SK-N-SH (cell line): ENCODE results near the gene MOSPD2. TPM values are rescaled to one million over a fixed set of nuclear protein-coding genes. Genes with fewer than 3 reads are reported as not detected.

Experiments used
- CTCF ChIA-PET: fragments of 300-600, 350-600 bp; formaldehyde crosslinking; extraction: SDS; loops from one replicate; lab custom pipeline; 2021; lab: Yijun Ruan, JAX
- POLR2A ChIA-PET: fragments of 350-600 bp; sonication (Branson Sonifier 250); formaldehyde crosslinking; extraction: SDS; loops from one replicate; lab custom pipeline; 2020; ENCODE audit warnings: antibody characterized with exemption, inconsistent platforms; lab: Yijun Ruan, JAX
- DNase-seq: peaks from one replicate; pipeline ENCODE4 v3.0.0; 2012
- H2AFZ ChIP-seq: fragments of 200-600 bp; sonication (generic); 2 replicates; pipeline ENCODE4 v1.8.1; 2016; ENCODE audit warnings: antibody characterized with exemption, mild to moderate bottlenecking, low read depth
- H3F3A ChIP-seq: fragments of 200-600 bp; sonication (generic); replicated peaks from 2 replicates; pipeline ENCODE3; 2016; ENCODE audit warnings: antibody characterized with exemption, mild to moderate bottlenecking; ENCODE audit not compliant: insufficient read depth
- H3K27ac ChIP-seq, 2 experiments: fragments of 200-500 bp in 1 of 2; fragments of 200-600 bp in 1 of 2; sonication (Bioruptor generic) in 1 of 2; sonication (generic), shearing (Covaris generic) in 1 of 2; 2 replicates each; pipeline versions ENCODE4 v1.5.1 to v1.6.1; 2014 to 2016; ENCODE audit warnings: low read depth in 2 of 2, inconsistent platforms in 1 of 2, low read length in 1 of 2, mild to moderate bottlenecking in 1 of 2, mixed read lengths in 1 of 2
- H3K27me3 ChIP-seq: fragments of 200-600 bp; sonication (generic), shearing (Covaris generic); 2 replicates; pipeline ENCODE4 v1.6.1; 2016; ENCODE audit warnings: mixed run types; ENCODE audit not compliant: insufficient read depth
- H3K36me3 ChIP-seq, 2 experiments: fragments of 200-500 bp in 1 of 2; fragments of 200-600 bp in 1 of 2; sonication (Bioruptor generic) in 1 of 2; sonication (generic) in 1 of 2; replicated peaks in 1 of 2; 2 replicates each; pipeline versions ENCODE3 to v1.5.1; 2014 to 2016; ENCODE audit warnings: low read length in 1 of 2, mild to moderate bottlenecking in 1 of 2; ENCODE audit not compliant: insufficient read depth in 2 of 2, control insufficient read depth in 1 of 2
- H3K4me1 ChIP-seq, 2 experiments: fragments of 200-500 bp in 1 of 2; fragments of 200-600 bp in 1 of 2; sonication (Bioruptor generic) in 1 of 2; sonication (generic), shearing (Covaris generic) in 1 of 2; 2 replicates each; pipeline versions ENCODE4 v1.5.1 to v1.6.1; 2014 to 2016; ENCODE audit warnings: low read depth in 1 of 2, low read length in 1 of 2, mixed run types in 1 of 2; ENCODE audit not compliant: insufficient read depth in 2 of 2, control insufficient read depth in 1 of 2
- H3K4me2 ChIP-seq: fragments of 200-600 bp; sonication (generic), shearing (Covaris generic); 2 replicates; pipeline ENCODE4 v1.6.1; 2017; ENCODE audit warnings: mixed run types
- H3K4me3 ChIP-seq, 2 experiments: fragments of 200-500 bp in 1 of 2; fragments of 200-600 bp in 1 of 2; sonication (Bioruptor generic) in 1 of 2; sonication (generic), shearing (Covaris generic) in 1 of 2; 2 replicates each; pipeline versions ENCODE4 v1.5.1 to v1.8.1; 2014 to 2016; ENCODE audit warnings: low read depth in 2 of 2, inconsistent platforms in 1 of 2, low read length in 1 of 2, mild to moderate bottlenecking in 1 of 2, mixed read lengths in 1 of 2, moderate library complexity in 1 of 2
- H3K79me2 ChIP-seq: fragments of 200-600 bp; sonication (generic); 2 replicates; pipeline ENCODE4 v1.8.1; 2017; ENCODE audit warnings: mild to moderate bottlenecking; ENCODE audit not compliant: insufficient read depth
- H3K9ac ChIP-seq: fragments of 200-600 bp; sonication (generic); 2 replicates; pipeline ENCODE4 v1.6.1; 2017; ENCODE audit warnings: mixed run types
- H3K9me2 ChIP-seq: fragments of 200-600 bp; sonication (generic); 2 replicates; pipeline ENCODE4 v1.6.1; 2017; ENCODE audit warnings: mixed run types
- H3K9me3 ChIP-seq: fragments of 200-600 bp; sonication (generic); 2 replicates; pipeline ENCODE4 v1.6.1; 2017; ENCODE audit warnings: mixed run types, mild to moderate bottlenecking, moderate library complexity
- H4K20me1 ChIP-seq: fragments of 200-600 bp; sonication (generic); 2 replicates; pipeline ENCODE4 v1.6.1; 2017; ENCODE audit warnings: mild to moderate bottlenecking, mixed run types; ENCODE audit not compliant: insufficient read depth
- CHD2 ChIP-seq: fragments of 150-350 bp; IDR thresholded peaks from 2 replicates; pipeline ENCODE4 v1.6.1; 2018; ENCODE audit warnings: low read length; ENCODE audit not compliant: partially characterized antibody
- ELF1 ChIP-seq: IDR thresholded peaks from 2 replicates; pipeline ENCODE4 v1.4.0; 2012
- EZH2phosphoT487 ChIP-seq: fragments of 200-600 bp; sonication (generic); IDR thresholded peaks from 2 replicates; pipeline ENCODE4 v1.6.1; 2017; ENCODE audit warnings: low read depth, mixed run types, mild to moderate bottlenecking, antibody characterized with exemption, moderate library complexity, borderline replicate concordance
- FOSL2 ChIP-seq: IDR thresholded peaks from 2 replicates; pipeline ENCODE4 v1.4.0; 2012; ENCODE audit warnings: low read depth, mild to moderate bottlenecking, moderate library complexity, borderline replicate concordance
- FOXJ3 ChIP-seq: sonication (generic); formaldehyde crosslinking; IDR thresholded peaks from 2 replicates; pipeline ENCODE4 v1.5.1; 2020; ENCODE audit warnings: mild to moderate bottlenecking, missing genetic modification reagents
- NFIC ChIP-seq: IDR thresholded peaks from 2 replicates; pipeline ENCODE4 v1.4.0; 2012; ENCODE audit warnings: borderline replicate concordance
- SMC3 ChIP-seq: IDR thresholded peaks from 2 replicates; pipeline ENCODE4 v1.6.1; 2012; ENCODE audit warnings: low read depth, low read length, improper control_type of control experiment
- WGBS: methylation state at CpG from one replicate; pipeline ENCODE4 v1.1.6; 2017; ENCODE audit warnings: low lambda C conversion rate; 5-methylcytosine and 5-hydroxymethylcytosine counted together
- polyA plus RNA-seq, 3 experiments: library from polyadenylated mRNA; depleted of rRNA; stranded (reverse); fragments of >200 nt; gene quantifications; 2 replicates each; pipeline ENCODE4 v1.2.3, GENCODE V29; 2012
- TF ChIP-seq, protein P1 (sequence below): IDR thresholded peaks from 2 replicates; pipeline ENCODE4; 2012
- TF ChIP-seq, protein P2 (sequence below): fragments of 150-350 bp; IDR thresholded peaks from 2 replicates; pipeline ENCODE4 v1.6.1; 2017; ENCODE audit warnings: antibody characterized with exemption, low read length, low read depth, borderline replicate concordance

The MOSPD2 gene
- polyA plus RNA-seq, 1 of the 3 experiments (the other 2 are of a cell fraction): 7.6 TPM

DNA sequence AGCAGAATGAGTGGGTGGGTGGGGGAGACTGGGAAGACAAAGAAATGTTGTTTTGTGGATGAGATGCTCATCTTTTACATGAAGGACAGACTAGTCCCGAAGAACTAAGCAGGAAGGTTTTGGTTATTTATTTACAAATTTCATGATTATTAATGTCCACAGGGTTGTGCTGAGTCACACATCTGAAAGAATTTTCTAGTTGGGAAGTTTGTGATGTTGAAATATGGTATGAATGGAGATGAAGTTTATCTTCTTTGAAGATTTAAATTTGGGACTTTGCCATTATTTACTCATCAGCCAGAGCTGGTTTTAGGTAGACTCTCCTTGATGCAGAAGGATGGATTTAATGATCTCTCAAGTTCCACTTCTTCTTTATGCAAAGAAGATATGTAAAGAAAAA, 75.5 kb downstream of the MOSPD2 start:
- CTCF ChIA-PET: no interaction called here
- WGBS: 30% methylated on average over 1 of the region's 1 CpG
- Histone ChIP-seq H3K27ac (no peak overlapping the region), H4K20me1 (no peaks in the 10 kb centered on the region), H3K79me2 (no peaks in the 10 kb centered on the region), H3F3A (no peaks in the 10 kb centered on the region), H3K9me3 (no peaks in the 10 kb centered on the region), H3K4me1 (no peaks in the 10 kb centered on the region), H2AFZ (no peak overlapping the region), H3K27me3 (no peaks in the 10 kb centered on the region), H3K36me3 (no peaks in the 10 kb centered on the region), H3K4me3 (no peak overlapping the region), H3K9ac (no peak overlapping the region), H3K9me2 (no peaks in the 10 kb centered on the region), H3K4me2 (no peak overlapping the region)
- POLR2A ChIA-PET: no interaction called here
- TF ChIP-seq SMC3: no peak
- TF ChIP-seq ELF1: no peak
- no peak for TF ChIP-seq NFIC
- no peak for DNase-seq

DNA sequence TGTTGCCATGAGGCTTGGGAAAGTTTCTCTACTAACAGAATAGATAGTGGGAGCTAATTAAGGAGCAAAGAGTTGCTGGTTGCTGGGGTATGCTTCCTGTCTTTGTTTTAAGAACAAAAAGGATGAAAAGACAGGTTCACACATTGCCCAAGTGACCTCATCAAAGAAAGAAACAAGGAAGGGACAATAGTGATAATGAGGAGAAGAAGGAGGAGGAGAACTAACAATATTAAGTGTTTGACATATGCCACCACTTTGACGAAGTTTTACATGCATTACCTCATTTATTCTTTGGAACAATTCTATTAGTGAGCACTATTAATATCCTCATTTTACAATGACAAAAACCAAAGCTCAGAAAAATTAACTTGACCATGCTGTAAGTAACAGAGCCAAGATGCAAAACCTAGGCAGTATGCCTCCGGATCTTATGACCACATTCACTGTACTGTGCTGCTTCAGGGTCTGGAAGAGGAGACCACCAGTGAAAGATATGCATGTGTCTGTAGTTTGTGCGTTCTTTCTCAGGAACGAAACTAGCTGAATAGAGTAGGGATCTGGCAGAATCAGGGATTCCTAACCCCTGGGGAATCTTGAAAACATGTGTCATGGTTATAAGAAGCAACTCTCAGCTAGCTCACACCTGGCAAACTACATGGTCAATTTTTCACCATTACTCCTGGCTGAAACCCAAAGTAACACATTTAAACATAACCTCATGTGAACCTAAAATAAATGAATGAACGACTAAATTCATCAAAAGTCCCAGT, 83.8 kb downstream of the MOSPD2 start:
- whole genome bisulfite sequencing: 14% methylated on average over 5 of the region's 5 CpGs
- no peaks in the 10 kb centered on the region for H4K20me1 ChIP-seq
- no peaks in the 10 kb centered on the region for H3K27me3 ChIP-seq
- H3K79me2 ChIP-seq: no peaks in the 10 kb centered on the region
- no peak overlapping the region for H3K4me3 ChIP-seq
- no peaks in the 10 kb centered on the region for H3K36me3 ChIP-seq
- no peak overlapping the region for H3K9ac ChIP-seq
- no peaks in the 10 kb centered on the region for H3K9me3 ChIP-seq
- TF ChIP-seq FOXJ3 (CRISPR knock-in tag): no peak
- TF ChIP-seq, protein P1, sequence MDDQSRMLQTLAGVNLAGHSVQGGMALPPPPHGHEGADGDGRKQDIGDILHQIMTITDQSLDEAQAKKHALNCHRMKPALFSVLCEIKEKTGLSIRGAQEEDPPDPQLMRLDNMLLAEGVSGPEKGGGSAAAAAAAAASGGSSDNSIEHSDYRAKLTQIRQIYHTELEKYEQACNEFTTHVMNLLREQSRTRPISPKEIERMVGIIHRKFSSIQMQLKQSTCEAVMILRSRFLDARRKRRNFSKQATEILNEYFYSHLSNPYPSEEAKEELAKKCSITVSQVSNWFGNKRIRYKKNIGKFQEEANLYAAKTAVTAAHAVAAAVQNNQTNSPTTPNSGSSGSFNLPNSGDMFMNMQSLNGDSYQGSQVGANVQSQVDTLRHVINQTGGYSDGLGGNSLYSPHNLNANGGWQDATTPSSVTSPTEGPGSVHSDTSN: no peak
- no peak for TF ChIP-seq EZH2phosphoT487
- TF ChIP-seq, protein P2, sequence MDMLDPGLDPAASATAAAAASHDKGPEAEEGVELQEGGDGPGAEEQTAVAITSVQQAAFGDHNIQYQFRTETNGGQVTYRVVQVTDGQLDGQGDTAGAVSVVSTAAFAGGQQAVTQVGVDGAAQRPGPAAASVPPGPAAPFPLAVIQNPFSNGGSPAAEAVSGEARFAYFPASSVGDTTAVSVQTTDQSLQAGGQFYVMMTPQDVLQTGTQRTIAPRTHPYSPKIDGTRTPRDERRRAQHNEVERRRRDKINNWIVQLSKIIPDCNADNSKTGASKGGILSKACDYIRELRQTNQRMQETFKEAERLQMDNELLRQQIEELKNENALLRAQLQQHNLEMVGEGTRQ: no peak
- no peak for TF ChIP-seq CHD2
- TF ChIP-seq FOSL2: no peak
- TF ChIP-seq, all 33 proteins: peak for 0
- no peak overlapping the region for H3K4me2 ChIP-seq
- H3K9me2 ChIP-seq: no peaks in the 10 kb centered on the region
- ChIA-PET CTCF (no interaction called here), POLR2A (no interaction called here)
- no peak overlapping the region for H2AFZ ChIP-seq
- DNase-seq: no peak
- H3K4me1 ChIP-seq: no peaks in the 10 kb centered on the region
- H3K27ac ChIP-seq: no peak overlapping the region
- H3F3A ChIP-seq: no peaks in the 10 kb centered on the region
